Measurements from ENCODE around the gene HNRNPLL.

GRCh38 chr2:38632980-38633379 lies 30.3 kb upstream of the HNRNPLL start:
- TF ChIP-seq EZH2 (IDR thresholded peaks at IDR 0.05) (no peak), POLR2AphosphoS5 (IDR thresholded peaks at IDR 0.05; ENCODE audit: borderline replicate concordance, low read depth, low read length) (no peak), FOXP2 (optimal IDR thresholded peaks at IDR 0.05; ENCODE audit: control extremely low read depth, extremely low read length, insufficient read depth) (no peak)

All from SK-N-MC (cell line).